ENCODE results near the gene RUNX1. TPM values are rescaled to one million over a fixed set of nuclear protein-coding genes. Genes with fewer than 3 reads are reported as not detected.

Gene RUNX1
- total RNA-seq, 2 donors from 2014 or later, result 4.9 to 12.5 TPM

DNA sequence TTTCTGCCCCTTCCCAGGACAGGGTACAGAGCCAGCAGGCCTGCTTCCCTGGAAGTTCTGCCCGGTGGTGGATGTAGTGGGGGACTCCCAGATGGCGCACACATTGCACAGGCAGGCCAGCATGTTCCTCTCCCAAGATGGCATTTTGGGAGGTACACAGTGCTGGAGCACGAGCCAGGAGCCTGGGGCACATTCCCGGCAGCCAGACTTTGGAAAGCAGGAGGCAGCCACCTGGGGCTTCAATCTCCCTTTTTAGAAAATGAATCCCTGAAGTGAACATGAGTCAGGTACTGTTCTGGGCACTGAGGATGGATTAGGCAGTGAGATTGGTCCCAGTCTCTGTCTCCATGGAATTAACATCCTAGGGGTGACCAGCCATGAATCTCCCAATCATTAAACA, 56.9 kb downstream of the RUNX1 start:
- H3K27ac ChIP-seq, result no peak overlapping the region
- H3K4me1 ChIP-seq, result no peaks in the 10 kb centered on the region
- no peak for DNase-seq
- intact Hi-C loops (cut with DNase I), result no loop called here
- no peaks in the 10 kb centered on the region for H3K36me3 ChIP-seq (replicated peaks in 1 of 2; ENCODE audit: insufficient read depth in 1 of 2, low read depth in 2 of 2)
- no peak overlapping the region for H3K4me3 ChIP-seq
- TF ChIP-seq, protein P1, sequence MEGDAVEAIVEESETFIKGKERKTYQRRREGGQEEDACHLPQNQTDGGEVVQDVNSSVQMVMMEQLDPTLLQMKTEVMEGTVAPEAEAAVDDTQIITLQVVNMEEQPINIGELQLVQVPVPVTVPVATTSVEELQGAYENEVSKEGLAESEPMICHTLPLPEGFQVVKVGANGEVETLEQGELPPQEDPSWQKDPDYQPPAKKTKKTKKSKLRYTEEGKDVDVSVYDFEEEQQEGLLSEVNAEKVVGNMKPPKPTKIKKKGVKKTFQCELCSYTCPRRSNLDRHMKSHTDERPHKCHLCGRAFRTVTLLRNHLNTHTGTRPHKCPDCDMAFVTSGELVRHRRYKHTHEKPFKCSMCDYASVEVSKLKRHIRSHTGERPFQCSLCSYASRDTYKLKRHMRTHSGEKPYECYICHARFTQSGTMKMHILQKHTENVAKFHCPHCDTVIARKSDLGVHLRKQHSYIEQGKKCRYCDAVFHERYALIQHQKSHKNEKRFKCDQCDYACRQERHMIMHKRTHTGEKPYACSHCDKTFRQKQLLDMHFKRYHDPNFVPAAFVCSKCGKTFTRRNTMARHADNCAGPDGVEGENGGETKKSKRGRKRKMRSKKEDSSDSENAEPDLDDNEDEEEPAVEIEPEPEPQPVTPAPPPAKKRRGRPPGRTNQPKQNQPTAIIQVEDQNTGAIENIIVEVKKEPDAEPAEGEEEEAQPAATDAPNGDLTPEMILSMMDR (IDR thresholded peaks at IDR 0.05), result no peak
- TF ChIP-seq POLR2A (IDR thresholded peaks at IDR 0.05), result no peak
- no peaks in the 10 kb centered on the region for H3K9me3 ChIP-seq
- ATAC-seq, result no peak
- H3K27me3 ChIP-seq, result no peaks in the 10 kb centered on the region
- 70 to 82% methylated on average over 4 of the region's 4 CpGs for WGBS, 2 donors

DNA sequence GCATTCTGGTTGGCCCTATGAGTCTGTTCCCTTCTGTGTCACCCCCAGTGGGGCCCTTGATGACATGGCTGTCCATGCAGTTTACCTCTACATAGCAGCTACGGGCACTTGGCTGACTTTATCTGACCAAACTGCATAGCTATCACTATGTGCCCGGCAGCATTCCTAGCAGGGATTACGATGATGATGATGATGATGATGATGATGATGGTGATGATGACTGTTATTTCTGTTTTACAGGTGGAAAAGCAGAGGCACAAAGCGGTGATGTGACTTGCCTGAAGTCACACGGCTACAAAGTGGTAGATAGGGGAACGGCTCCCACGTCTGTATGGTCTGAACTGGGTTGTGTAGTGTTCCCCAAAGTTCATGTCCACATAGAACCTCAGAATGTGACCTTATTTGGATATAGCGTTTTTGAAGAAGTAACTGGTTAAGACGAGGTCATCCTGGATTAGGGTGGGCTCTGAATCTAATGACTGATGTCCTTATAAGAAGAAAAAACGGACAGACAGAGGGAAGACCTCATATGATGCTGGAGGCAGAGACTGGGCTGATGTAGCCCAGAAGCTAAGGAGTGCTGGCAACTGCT, 57.6 kb downstream of the RUNX1 start:
- DNase-seq (no peak), ATAC-seq (no peak)
- no peak overlapping the region for H3K27ac ChIP-seq
- H3K4me3 ChIP-seq, result no peak overlapping the region
- H3K27me3 ChIP-seq, result no peaks in the 10 kb centered on the region
- H3K9me3 ChIP-seq, result no peaks in the 10 kb centered on the region
- intact Hi-C loops (cut with DNase I), result no loop called here
- TF ChIP-seq, protein P1 (IDR thresholded peaks at IDR 0.05), result no peak
- no peak for TF ChIP-seq POLR2A (IDR thresholded peaks at IDR 0.05)
- H3K4me1 ChIP-seq, result no peaks in the 10 kb centered on the region
- H3K36me3 ChIP-seq (replicated peaks in 1 of 2; ENCODE audit: insufficient read depth in 1 of 2, low read depth in 2 of 2), result no peaks in the 10 kb centered on the region
- 64 to 71% methylated on average over 9 to 10 of the region's 10 CpGs for WGBS, 2 donors

DNA sequence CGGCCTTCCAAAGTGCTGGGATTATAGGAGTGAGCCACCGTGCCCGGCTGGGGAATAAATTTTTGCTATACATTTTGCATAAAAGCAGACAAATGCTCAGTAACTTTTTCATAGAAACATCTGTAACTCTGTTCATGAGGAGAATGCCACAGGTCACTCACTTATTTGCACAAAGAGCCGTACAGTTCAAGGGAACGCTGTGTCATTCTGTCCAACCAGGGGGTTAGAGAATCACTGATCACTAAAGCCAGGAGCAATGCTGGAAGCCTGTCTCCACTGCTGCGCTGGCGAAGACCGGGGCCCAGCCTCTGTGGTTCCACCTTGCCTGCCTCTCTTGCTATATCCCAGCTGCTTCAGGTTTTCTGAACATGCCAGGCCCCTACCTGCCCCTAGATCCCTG, 58.3 kb downstream of the RUNX1 start:
- intact Hi-C loops (cut with DNase I), result no loop called here
- H3K9me3 ChIP-seq, result no peaks in the 10 kb centered on the region
- WGBS, 2 donors, result 90 to 95% methylated on average over 6 to 8 of the region's 8 CpGs
- TF ChIP-seq, protein P1 (IDR thresholded peaks at IDR 0.05), result no peak
- no peak for TF ChIP-seq POLR2A (IDR thresholded peaks at IDR 0.05)
- H3K36me3 ChIP-seq (replicated peaks in 1 of 2; ENCODE audit: insufficient read depth in 1 of 2, low read depth in 2 of 2), result no peaks in the 10 kb centered on the region
- no peaks in the 10 kb centered on the region for H3K27me3 ChIP-seq
- DNase-seq (no peak), ATAC-seq (no peak)
- no peak overlapping the region for H3K4me3 ChIP-seq
- no peak overlapping the region for H3K27ac ChIP-seq
- H3K4me1 ChIP-seq, result no peaks in the 10 kb centered on the region

DNA sequence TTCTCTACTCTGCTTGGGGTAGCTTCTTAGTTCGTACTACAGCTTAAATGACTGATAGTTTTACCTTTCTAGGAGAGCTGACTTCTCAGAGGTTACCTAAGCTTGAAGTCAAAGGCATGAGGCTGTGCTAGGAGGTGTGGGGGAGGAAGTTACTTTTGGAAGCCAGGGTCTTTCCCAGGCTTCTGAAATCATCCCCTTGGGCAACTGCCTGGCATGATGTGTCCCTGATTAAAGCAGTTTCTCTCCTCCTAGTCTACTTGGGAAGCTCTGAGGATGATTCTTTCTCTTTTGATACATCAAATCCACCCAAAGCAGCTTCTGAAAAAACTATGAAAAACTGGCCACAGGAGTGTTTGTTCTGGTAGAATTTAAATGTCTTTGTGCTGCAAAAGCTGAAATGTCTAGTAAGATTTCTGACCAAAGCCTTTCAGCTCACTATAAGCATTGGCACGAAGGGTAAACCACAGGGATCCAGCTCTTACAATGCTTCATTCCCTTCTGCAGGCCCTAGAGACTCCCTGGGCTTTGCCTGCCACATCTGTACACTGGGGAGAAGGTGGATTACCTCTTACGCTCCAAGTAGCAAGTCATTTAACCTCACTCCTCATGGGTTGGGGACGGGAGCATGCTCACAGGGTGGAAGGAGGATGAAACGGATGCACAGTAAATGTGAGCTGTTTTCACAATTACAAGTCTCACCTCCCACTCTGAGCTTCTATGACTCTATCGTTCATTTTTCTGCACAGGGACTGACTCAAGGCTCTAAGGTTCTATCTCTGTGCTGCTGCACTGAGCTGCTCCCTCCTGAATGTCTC, 59.6 kb downstream of the RUNX1 start:
- ATAC-seq (no peak), DNase-seq (no peak)
- intact Hi-C loops (cut with DNase I), result no loop called here
- Histone ChIP-seq H3K4me3 (no peak overlapping the region), H3K27ac (no peak overlapping the region), H3K36me3 (replicated peaks in 1 of 2; ENCODE audit: insufficient read depth in 1 of 2, low read depth in 2 of 2) (no peaks in the 10 kb centered on the region), H3K4me1 (no peaks in the 10 kb centered on the region), H3K27me3 (no peaks in the 10 kb centered on the region), H3K9me3 (no peaks in the 10 kb centered on the region)
- TF ChIP-seq, protein P1 (IDR thresholded peaks at IDR 0.05), result no peak
- no peak for TF ChIP-seq POLR2A (IDR thresholded peaks at IDR 0.05)
- 63 to 67% methylated on average over 6 of the region's 6 CpGs for WGBS, 2 donors
